Hepatocyte (in vitro differentiated cells): ENCODE data around the gene PARVG.

ENCODE experiments used
- EZH2 ChIP-seq: fragments of 200-600 bp; sonication (generic); IDR thresholded peaks from 2 replicates; pipeline ENCODE4 v1.6.1; 2016; ENCODE audit warnings: antibody characterized with exemption, mild to moderate bottlenecking, borderline replicate concordance
- EZH2phosphoT487 ChIP-seq: fragments of 200-600 bp; sonication (generic); IDR thresholded peaks from one replicate; pipeline ENCODE4 v1.6.1; 2018; ENCODE audit warnings: antibody characterized with exemption, mild to moderate bottlenecking, low read depth, moderate library complexity; ENCODE audit not compliant: unreplicated experiment, severe bottlenecking
- TF ChIP-seq, protein P1 (sequence below): fragments of 200-600 bp; sonication (generic); IDR thresholded peaks from 2 replicates; pipeline ENCODE4 v1.5.1; 2016; ENCODE audit warnings: antibody characterized with exemption, mild to moderate bottlenecking; ENCODE audit not compliant: poor library complexity

DNA sequence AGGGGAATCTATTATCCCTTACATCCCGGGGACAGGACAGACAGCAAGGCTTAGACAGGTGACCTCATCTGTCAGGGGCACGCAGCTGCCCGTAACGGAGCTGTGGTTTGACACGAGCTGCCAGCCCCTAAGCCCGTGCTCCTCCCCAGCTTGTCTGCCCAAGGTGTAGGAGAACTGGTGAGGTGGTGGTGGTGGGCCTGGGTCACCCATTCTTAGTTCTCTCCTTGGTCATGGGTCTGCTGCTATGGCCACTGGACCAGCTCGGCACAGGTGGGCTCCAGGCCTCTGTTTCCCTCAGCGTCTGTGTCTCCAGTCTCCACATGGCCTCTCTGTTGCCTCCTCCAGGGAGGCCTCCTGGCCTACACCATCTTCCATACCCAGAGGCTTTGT is 5.4 kb downstream of the PARVG start:
- TF ChIP-seq EZH2 = no peak
- no peak for TF ChIP-seq EZH2phosphoT487
- TF ChIP-seq, protein P1, sequence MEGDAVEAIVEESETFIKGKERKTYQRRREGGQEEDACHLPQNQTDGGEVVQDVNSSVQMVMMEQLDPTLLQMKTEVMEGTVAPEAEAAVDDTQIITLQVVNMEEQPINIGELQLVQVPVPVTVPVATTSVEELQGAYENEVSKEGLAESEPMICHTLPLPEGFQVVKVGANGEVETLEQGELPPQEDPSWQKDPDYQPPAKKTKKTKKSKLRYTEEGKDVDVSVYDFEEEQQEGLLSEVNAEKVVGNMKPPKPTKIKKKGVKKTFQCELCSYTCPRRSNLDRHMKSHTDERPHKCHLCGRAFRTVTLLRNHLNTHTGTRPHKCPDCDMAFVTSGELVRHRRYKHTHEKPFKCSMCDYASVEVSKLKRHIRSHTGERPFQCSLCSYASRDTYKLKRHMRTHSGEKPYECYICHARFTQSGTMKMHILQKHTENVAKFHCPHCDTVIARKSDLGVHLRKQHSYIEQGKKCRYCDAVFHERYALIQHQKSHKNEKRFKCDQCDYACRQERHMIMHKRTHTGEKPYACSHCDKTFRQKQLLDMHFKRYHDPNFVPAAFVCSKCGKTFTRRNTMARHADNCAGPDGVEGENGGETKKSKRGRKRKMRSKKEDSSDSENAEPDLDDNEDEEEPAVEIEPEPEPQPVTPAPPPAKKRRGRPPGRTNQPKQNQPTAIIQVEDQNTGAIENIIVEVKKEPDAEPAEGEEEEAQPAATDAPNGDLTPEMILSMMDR = no peak
